ENCODE data around the gene HUWE1.

HUWE1 gene

DNA sequence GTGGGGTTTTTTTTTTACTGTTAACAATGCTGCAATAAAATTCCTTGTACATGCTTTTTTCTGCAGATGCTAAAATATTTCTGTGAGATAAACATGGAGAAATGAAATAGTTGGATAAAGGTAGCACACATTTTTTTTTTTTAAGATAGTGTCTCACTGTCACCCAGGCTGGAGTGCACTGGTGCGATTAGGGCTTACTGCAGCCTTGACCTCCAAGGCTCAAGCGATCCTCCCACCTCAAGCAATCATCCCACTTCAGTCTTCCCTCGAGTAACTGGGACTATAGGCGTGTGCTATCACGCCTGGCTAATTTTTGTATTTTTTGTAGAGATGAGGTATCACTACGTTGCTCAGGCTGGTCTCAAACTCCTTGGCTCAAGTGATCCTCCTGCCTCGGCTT lies 1.8 kb upstream of the HUWE1 start:
- DNase-seq (ENCODE audit: low read depth) = no peak

DNA sequence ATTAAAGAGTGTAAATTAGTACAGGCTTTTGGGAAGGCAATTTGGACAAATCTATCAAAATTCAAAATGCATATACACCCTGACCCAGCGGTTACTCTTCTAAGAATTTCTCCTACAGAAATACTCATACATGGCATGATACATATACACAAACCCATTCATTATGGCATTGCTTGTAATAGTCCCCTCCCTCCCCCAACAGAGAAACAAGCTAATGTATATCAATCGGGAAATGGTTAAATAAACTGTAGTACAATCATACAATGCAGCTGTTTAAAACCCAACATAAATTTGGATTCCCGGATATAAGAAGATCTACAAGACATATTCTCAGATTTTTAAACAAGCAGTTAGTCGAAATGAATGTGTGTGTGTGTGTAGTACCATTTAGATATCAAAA lies 808 bp downstream of the HUWE1 start:
- no peak for DNase-seq (ENCODE audit: low read depth)

DNA sequence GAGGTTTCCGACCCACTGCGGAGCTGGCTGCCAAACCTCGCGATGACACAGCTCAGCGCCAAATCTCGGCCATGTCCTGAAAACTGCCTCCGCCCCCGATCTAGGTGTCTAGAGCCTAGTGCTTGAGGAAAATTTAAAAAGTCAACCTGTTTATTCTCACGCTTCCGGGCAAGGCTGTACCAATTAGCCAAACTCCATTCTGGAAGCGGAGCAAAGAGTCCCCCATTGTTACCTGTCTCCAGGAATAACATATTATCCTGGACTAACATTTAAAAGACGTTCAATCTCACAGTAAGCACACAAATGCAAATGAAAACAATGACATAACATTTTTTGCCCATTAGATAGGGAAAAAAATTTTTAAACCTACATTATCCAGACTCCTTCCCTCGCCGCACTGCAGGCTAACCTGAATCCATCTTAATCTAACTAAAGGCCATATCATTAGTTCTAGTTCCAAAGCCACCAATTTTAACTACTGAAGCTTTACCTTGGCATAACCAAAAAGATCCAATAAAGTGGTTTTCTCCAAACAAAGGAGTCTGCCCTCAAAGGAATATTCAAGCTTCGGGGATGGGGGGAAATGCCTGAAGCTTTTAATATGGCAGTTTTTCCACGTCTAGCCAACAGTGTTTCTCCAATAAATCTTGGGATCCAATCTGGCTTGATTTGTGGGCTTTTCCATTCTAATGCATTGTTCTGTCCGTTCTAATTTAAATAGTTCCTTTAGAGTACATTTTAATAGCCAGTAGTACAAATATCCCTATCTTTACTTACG lies 1.9 kb downstream of the HUWE1 start:
- no peak for DNase-seq (ENCODE audit: low read depth)

DNA sequence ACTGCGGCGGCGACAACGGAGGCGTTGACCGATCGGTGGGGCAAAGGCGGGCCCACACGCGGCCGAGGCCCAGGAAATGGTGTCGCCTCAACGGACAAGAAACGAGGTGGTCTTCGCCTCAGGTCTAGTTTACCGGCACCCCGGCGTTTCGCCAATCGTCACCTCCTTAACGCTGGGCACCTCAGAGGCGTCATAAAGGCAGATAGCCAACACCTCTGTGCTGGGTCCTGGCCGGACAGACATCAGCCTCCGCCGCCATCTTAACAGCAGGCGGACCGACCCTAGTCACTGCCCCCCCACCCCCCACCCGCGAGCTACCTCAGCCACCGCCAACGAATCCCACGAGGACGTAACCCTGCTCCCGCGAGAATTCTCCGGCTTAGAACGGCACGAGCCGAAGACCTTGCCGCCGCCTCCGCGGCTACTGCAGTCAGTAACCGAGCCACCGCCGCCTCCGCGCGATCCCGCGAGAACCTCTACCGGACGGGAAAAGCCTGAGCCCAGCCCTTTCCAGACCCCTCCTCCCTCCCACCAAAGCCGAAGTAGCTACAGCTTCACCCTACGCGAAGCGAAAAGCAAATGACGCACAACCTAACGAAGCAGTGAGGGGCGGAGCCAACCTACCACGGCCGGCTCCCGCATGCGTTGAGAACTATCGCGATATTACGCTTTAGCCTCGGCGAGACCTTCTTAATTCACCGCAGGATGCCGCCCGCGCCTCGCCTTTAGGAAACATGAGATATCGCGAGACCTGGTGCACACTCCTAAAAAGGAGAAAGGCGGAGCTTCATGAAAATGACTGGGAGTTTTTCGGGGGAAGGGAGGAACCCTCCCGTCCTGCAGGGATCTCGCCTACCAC lies 2.7 kb downstream of the HUWE1 start:
- DNase-seq (ENCODE audit: low read depth) = peak; percentile 93

DNA sequence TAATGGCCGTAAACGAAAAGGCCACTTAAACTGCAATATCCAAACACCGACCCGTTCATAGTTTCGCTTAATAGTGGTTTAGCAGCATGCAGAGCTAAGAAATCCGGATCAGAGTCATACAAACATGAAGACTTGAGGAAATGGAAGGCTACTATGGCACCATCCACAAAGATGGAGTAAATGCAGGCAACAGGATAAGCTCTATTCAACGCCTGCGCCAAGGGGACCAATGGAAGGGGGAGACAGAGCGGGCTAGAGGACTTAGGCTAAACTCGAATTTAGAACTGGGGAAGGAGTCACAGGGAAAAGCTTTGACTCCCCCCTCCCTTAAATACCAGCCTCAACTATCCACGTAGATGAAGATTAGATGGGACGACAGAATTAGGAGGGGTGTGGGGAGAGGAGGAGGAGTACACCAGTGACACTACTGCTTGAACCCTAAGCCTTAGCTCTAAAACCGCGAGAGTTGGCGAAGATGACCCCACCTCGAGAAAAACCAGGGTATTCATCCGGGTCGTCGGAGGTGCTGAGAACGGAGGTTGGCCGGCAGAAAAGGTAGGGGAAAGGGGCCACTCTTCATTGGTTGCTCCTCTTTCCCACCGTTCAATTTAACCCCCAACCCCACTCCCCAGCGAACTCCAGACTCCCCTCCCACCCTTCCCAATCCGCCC lies 3.5 kb downstream of the HUWE1 start:
- no peak for DNase-seq (ENCODE audit: low read depth)

DNA sequence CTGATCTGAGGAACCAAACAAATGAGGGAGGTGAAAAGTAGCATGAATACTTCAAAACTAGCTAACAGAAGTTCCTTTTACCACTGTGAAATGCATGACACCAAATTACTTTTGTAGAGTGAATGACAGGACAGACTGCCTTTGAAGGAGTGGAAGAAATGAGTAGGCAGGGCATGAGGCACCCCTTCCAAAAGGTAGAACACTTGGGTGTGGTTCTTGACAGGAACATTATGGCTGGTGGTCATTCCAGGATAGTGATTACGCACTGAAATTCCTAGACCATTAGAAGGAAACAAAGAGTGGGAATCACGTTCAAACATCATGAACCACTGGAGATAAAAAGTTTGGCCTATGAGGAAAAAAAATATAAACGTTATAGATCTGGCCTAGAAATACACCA lies 4.9 kb downstream of the HUWE1 start:
- no peak for DNase-seq (ENCODE audit: low read depth)

DNA sequence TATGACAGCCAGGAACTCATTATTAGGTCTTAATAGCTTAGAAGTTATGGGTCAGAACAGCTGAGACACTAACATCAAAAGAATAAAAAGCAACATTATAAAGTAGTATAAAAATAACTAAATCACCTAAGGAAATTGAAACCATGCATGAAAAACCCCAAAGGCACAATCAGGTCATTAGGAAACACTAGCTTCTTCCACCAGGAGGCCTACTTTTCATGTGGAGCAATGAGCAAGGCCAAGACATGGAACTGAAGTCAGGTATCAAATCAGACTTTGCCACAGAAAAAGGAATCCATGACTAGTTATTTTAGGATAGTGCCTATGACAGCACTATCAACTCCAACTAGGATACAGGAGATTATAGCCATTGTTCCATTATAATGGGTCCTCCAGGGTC lies 7.9 kb downstream of the HUWE1 start:
- DNase-seq (ENCODE audit: low read depth) = no peak

DNA sequence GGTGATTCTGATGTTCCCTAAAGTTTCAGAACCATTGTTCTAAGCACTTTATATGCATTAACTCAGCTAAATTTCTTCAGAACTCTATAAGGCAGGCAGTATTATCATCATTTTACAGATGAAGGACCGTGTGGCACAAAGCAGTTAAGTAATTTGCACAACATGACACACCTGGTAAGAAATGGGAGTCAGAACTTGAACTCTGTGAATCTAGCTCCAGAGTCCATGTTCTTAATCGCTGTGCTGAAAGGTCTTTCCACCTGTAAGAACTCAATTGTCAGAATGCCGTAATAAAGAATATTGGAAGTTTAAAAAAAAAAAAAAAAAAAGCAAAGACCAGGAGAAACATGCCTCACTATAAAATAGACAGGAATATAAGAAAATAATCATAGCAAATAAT lies 9.2 kb downstream of the HUWE1 start:
- no peak for DNase-seq (ENCODE audit: low read depth)

DNA sequence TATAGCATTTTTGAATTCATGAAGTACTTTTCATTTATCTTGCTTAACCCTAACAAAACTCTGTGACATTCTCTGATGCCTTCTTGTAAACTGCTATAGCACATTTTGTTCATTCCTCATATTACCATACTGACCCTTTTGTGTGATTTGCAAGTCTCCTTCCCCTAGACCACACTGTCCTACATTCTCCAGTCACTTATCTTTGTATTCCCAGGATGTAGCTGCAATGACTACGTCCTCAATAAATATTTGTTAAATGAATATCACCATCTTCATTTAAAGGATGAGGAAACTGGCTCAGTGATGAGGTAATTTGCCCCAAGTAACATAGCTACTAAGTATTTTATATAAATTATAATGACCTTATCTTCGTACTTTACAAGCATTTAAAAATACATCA lies 11.9 kb downstream of the HUWE1 start:
- no peak for DNase-seq (ENCODE audit: low read depth)

DNA sequence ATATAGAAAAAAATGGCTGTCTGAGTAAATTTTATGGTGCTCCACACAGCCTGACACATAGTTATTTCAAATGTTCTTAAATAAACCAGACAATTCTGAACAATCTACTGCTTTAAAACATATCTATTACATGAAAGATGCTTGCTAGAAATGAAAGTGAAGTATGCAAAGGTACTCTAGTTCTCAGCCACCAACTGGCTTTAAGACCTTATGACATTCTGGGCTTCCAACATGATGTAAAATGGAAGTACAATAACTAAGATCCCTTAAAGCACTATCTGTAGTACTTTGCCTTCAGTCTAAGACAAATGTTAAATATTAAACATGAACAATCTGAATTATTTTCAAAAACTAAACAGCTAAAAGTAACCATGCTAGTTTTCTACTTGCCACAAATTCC lies 17.3 kb downstream of the HUWE1 start:
- DNase-seq (ENCODE audit: low read depth) = no peak

DNA sequence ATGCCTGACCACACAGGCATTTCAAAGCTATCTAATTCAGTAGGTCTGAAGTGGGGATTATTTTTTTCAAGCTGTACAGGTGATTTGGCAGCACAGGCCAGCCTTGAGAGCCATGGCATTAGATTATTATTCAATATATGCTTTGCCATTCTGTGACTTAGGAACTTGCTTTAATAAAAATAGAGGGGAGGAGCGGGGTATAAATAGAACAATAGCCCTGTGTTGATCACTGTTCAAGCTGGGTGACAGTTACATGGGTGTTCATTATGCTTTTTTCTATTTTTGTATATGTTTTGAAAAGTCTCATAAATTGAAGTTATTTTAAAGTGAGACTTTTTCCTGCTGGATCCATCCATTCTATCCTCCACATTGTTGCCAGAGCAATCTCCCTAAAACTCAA lies 20.3 kb downstream of the HUWE1 start:
- DNase-seq (ENCODE audit: low read depth) = no peak

DNA sequence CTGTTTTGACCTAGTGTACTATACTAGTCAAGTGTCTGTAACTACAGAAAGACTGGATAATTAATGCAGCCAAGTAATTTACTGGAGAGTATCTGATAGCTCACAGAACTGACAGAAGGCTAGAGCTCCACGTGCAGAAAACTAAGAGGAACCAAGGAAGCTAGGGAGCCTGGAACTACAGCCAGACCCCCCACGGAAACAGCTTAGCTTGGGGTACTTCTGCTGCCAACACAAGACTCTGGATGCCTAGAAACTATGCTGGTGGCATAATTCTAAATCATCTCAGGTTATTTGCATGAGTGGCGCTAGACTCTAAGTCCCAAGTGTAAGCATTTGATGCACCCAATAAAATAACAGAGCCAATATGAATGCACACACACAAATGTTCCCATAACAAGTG lies 26.5 kb downstream of the HUWE1 start:
- no peak for DNase-seq (ENCODE audit: low read depth)

DNA sequence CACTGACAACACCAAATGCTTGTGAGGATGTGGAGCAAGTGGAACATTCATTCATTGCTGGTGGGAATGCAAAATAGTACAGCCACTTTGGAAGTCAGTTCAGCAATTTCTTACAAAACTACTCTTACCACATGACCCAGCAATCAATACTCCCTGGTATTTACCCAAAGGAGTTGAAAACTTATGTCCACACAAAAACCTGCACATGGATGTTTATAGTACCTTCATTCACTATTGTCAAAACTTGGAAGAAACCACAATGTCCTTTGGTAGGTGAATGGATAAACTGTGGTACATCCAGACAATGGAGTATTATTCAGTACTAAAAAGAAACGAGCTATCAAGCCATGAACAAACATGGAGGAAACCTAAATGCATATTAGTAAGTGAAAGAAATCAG lies 27.5 kb downstream of the HUWE1 start:
- no peak for DNase-seq (ENCODE audit: low read depth)

DNA sequence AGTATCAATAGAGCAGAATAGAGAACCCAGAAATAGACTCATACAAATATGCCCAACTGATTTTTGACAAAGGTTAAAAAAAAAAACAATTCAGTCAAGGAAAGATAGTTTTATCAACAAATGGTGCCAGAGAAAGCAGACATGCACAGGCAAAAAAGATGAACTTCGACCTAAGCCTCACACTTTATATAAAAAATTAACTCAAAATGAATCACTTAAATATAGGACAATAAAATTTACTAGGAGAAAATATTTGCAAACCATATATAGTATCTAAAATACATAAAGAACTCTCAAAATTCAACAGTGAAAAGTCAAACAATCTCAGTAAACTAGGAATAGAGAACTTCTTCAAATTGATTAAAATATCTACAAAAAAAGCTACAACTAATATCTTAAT lies 29.7 kb downstream of the HUWE1 start:
- DNase-seq (ENCODE audit: low read depth) = no peak

DNA sequence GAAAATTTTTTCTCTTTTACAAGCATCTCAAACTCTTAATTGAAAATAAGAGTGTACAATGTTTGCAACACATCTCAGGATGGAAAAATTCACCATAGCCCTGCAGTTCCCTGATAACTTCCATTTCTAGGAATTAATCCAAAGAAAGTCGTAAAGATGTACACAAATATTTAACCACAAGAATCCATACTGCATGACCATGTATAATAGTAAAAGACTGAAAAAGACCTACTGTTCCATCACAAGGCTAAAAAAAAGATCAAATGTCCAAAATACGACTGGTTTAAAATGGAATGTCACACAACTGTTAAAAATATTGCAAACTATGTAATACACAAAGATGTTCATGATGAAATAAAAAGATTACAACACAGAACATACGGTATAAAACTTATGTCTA lies 32.1 kb downstream of the HUWE1 start:
- DNase-seq (ENCODE audit: low read depth) = no peak

DNA sequence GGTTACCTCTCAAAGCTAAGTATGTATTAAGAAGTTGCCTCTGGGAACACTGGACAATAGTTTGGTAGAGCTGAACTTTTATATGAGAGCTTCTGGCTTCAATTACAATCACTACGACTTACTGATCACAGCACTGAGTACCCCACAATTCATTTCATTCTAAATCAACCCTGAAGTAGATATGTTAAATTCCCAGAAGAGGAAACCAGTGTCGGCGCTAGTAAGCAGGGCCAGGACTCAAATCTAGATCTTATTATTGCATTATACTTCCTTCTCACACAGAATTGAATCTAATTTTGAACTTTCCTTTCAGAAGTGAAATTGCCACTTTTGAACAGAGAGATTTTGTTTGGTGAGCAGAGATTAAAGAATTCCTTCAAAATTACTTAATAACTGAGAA lies 41.8 kb downstream of the HUWE1 start:
- no peak for DNase-seq (ENCODE audit: low read depth)

DNA sequence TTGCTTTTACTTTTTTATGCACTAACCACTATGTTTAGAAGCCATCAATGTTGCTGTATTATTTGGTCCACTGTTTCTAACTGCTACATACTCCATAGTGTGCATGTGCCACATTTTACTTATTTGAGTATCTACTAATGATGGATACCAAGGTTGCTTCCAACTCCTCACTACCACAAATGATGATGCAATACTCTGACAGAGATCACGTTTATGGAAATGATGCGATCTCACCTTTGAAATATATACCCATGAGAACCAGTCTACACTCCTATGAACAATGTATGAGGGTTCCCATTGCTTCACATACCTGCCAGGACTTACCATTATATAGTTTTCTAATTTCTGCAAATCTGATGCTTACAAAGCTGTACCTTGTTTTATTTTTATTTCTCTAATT lies 44.2 kb downstream of the HUWE1 start:
- no peak for DNase-seq (ENCODE audit: low read depth)

DNA sequence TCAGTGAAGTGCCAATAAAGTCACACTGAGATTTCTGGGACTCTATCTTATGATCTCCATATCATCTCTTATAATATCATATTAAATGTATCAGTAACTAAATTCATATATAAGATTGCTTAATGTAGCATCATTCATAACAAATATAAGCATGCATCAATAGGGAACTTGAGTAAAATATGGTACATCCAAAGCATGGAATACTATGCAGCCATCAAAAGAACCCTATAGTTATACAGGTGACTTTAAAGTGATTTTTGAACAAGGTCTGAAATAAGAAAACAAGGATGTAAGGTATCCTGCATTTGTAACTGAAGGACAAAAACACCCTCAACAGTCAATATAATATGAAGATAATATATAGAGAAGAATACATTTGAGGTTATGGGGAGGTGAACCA lies 47.3 kb downstream of the HUWE1 start:
- no peak for DNase-seq (ENCODE audit: low read depth)

DNA sequence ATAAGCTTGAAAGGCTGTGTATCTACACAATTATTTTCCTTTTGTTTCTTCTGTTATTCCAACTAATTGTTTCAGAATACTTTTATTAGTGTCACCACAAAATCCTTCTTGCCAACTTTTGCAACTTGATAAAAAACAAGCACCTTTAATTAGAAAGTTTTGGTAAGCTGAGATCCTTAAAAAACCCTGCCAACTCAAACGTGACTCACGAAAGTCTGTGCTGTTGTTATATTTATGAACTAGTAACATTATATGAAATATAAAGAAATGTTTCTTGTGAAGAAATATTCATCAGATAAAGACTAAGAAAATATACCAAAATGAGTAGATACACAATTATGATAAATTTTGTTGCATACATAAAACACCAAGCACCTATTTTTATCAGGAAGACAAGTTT lies 49.0 kb downstream of the HUWE1 start:
- DNase-seq (ENCODE audit: low read depth) = no peak

DNA sequence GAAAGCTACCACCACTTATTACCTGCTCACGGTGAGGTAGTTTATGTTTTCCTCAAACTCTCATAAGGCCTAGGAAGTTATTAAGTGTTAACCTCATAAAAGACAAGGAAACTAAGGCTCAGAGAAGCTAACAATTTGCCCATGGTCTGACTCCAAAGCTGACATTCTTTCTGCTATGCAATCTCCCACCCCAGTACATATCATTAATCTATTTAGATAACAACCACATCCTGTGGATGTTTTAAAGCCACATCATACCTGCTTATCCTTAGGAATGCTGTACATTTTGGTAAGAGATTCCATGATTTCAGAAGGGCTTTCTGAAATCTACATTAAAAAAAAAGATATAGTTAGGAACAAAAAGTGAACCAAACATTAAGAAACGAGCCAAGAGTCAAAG lies 55.4 kb downstream of the HUWE1 start:
- DNase-seq (ENCODE audit: low read depth) = no peak

DNA sequence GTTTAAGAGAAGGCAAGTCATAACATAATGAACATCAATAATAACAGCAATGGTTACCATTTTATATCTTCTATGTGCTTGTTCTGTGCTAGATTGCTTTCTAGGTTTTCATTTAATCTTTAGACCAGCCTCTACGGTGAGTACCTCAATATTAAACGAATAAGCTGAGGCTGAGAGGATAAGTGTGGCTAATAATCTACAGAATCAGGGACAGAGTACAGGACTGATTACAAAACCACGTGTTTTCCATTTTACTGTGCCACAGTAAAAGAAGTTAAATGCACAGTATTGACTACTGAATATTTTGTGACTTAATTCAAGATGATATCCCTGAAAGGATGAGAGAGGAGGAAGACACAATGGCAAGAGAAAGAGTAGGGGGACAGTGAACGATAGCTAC lies 56.3 kb downstream of the HUWE1 start:
- DNase-seq (ENCODE audit: low read depth) = no peak

DNA sequence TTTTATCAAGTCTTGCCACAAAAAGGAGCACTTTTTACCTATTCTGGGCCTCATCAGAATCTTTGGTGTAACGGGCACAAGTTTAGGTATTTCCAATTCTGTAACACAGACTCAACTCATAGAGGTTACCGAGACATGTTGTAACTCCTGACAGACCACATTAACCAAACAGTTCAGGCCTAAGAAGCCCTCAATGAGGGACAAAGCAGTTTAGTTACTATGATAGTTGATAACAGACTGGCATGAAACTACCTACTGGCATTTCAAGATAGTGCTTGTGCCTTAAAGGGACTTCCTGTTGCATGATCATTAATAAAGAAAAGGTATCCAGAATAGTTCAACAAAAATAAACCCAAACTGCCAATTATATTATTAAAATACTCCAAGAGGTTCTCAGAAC lies 64.1 kb downstream of the HUWE1 start:
- no peak for DNase-seq (ENCODE audit: low read depth)

DNA sequence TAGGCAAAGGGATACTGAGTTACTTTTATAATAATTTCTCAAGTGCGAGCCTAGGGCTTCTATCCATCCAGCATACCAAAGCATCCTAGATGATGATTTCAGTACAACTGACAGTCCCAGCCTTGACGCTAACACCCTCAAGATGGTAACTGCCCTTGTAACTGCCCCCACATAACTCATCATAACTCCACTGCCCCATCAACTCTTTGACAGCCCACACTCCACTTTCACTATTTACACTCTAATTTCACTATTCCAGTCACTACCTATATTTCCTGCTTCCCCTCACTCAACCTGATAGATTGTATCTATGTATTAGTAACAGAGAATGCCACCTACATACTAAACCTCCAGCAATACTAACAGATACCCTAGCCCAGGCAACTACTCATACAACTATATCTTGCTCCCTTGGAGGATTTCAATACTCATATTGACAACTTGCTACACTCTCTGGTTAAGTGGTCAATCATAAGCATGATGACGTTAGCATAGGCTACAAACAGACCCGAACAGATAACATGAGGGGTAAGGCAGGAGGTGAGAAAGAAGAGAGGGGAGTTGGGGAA lies 65.0 kb downstream of the HUWE1 start:
- no peak for DNase-seq (ENCODE audit: low read depth)

Measured in HS-5 (cell line).